MCF 10A (cell line): ENCODE measurements around the gene PSMB8. TPM values are rescaled to one million over a fixed set of nuclear protein-coding genes. Genes with fewer than 3 reads are reported as not detected.

Experiments used
- BruUV-seq: library from RNA; stranded (reverse); fragments of 400-500 nt; replicated peaks from 2 replicates; lab custom pipeline; 2021; lab: Mats Ljungman, UMichigan
- CTCF ChIA-PET: fragments of 300-600 bp; sonication (Branson Sonifier 250); formaldehyde crosslinking; extraction: SDS; loops from one replicate; lab custom pipeline; 2021; ENCODE audit warnings: antibody characterized with exemption, inconsistent platforms; lab: Yijun Ruan, JAX
- POLR2A ChIA-PET: fragments of 300-600, 350-650 bp; sonication (Branson Sonifier 250); formaldehyde crosslinking; extraction: SDS; loops from one replicate; lab custom pipeline; 2020; ENCODE audit warnings: antibody characterized with exemption, inconsistent platforms; lab: Yijun Ruan, JAX
- DNase-seq: peaks from one replicate; pipeline ENCODE4 v3.0.0-alpha.2; 2018; ENCODE audit not compliant: unreplicated experiment
- H3K27ac Mint-ChIP-seq: one replicate; pipeline ENCODE4 v1.8.0; 2022; ENCODE audit warnings: mild to moderate bottlenecking, low read depth, mixed read lengths; ENCODE audit not compliant: unreplicated experiment
- H3K27me3 Mint-ChIP-seq: one replicate; pipeline ENCODE4 v1.8.0; 2022; ENCODE audit warnings: mixed read lengths; ENCODE audit not compliant: insufficient read depth, unreplicated experiment
- H3K36me3 Mint-ChIP-seq: one replicate; pipeline ENCODE4 v1.8.0; 2022; ENCODE audit warnings: mild to moderate bottlenecking, moderate library complexity, mixed read lengths; ENCODE audit not compliant: insufficient read depth, unreplicated experiment
- H3K4me1 Mint-ChIP-seq: one replicate; pipeline ENCODE4 v1.8.0; 2022; ENCODE audit warnings: mixed read lengths; ENCODE audit not compliant: insufficient read depth, unreplicated experiment
- H3K4me3 Mint-ChIP-seq: one replicate; pipeline ENCODE4 v1.8.0; 2022; ENCODE audit warnings: mild to moderate bottlenecking, moderate library complexity, mixed read lengths; ENCODE audit not compliant: unreplicated experiment
- H3K9me3 Mint-ChIP-seq: one replicate; pipeline ENCODE4 v1.8.0; 2022; ENCODE audit warnings: mixed read lengths; ENCODE audit not compliant: unreplicated experiment
- intact Hi-C: fragments of 100-400 bp; cut with micrococcal nuclease; formaldehyde crosslinking; loops from 2 replicates; pipeline ENCODE4 v1.14.1; 2022
- total RNA-seq: library from RNA; stranded (reverse); gene quantifications from 2 replicates; pipeline ENCODE4 v1.2.3, GENCODE V29; 2022
- TF ChIP-seq, protein P1 (sequence below): fragments of 200-600 bp; IDR thresholded peaks from one replicate; pipeline ENCODE4 v1.8.0; 2022; ENCODE audit warnings: antibody characterized with exemption, mild to moderate bottlenecking; ENCODE audit not compliant: unreplicated experiment

The PSMB8 gene
- total RNA-seq, 1 experiment from 2014 or later, result 34.1 TPM

DNA sequence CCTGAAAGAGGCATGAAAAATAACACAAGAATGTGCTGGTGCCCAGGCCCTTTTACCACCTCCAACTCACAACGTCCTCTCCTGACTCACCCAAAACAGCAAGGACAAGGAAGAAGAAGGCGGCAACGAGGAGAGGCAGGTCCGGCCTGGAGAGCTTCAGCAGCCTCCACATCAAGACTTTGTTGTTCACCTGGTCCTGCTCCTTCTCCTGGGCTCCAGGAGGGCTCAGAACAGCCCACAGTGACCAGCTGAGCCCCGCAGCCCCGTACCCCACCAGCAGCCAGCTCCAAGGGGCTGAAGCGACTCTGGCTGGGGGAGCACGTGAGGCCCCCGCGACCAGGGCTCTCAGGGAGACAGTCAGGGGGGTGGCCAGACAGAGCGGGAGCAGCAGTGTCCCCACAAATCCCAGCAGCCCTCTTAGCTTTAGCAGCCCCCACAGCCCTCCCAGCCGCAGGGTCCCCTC is 6.2 kb downstream of the PSMB8 start:
- Mint-ChIP-seq H3K27me3 (no peaks in the 10 kb centered on the region), H3K4me3 (peak overlapping the region; percentile 77), H3K9me3 (no peaks in the 10 kb centered on the region), H3K4me1 (peaks cover 28% of the 10 kb centered on the region), H3K27ac (peak overlapping the region; percentile 29), H3K36me3 (peaks cover 19% of the 10 kb centered on the region)
- ChIA-PET POLR2A (interaction anchor here (0.6 to 3.7 kb wide), 11 partner anchors 11 to 134 kb away, joined by 3 to 111 read pairs (median 16); partner anchors contain the start of genes PSMB9 and TAP1), CTCF (interaction anchor here (0.6 to 6.4 kb wide), 18 partner anchors 9 to 424 kb away, joined by 3 to 110 read pairs (median 11); partner anchors contain the start of genes PSMB9 and TAP1)
- TF ChIP-seq, protein P1, sequence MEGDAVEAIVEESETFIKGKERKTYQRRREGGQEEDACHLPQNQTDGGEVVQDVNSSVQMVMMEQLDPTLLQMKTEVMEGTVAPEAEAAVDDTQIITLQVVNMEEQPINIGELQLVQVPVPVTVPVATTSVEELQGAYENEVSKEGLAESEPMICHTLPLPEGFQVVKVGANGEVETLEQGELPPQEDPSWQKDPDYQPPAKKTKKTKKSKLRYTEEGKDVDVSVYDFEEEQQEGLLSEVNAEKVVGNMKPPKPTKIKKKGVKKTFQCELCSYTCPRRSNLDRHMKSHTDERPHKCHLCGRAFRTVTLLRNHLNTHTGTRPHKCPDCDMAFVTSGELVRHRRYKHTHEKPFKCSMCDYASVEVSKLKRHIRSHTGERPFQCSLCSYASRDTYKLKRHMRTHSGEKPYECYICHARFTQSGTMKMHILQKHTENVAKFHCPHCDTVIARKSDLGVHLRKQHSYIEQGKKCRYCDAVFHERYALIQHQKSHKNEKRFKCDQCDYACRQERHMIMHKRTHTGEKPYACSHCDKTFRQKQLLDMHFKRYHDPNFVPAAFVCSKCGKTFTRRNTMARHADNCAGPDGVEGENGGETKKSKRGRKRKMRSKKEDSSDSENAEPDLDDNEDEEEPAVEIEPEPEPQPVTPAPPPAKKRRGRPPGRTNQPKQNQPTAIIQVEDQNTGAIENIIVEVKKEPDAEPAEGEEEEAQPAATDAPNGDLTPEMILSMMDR, result no peak
- intact Hi-C loops, result loop anchor here (1.0 kb wide), 3 partner anchors 11 to 31 kb away; partner anchors contain the start of gene PSMB9
- BruUV-seq, result TSS peak; percentile 17
- DNase-seq, result peak; percentile 45

DNA sequence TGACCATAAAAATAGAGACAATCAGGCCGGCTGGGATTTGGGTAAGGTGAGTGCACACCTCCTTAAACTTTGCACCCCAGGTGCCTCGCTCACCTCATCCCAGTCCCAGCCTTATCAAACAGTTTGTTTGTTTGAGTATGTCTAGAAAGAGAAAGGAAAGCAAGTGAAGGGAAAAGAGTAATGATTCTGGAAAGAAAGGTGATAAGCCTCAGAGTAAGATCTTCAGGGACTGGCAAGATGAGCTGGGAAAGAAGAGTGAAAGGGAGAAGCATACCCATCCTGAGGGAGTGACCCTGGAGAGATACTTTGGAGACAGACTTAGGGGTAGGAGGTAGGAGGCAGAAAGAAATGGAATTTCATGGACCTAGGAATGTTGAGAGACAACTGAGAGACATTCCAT is 7.0 kb downstream of the PSMB8 start:
- H3K4me3 Mint-ChIP-seq, result peak overlapping the region; percentile 77
- CTCF ChIA-PET, result interaction anchor here (3.1 to 6.4 kb wide), 4 partner anchors 10 to 33 kb away, joined by 25 to 110 read pairs (median 86); partner anchors contain the start of genes PSMB9 and TAP1
- TF ChIP-seq, protein P1, result no peak
- intact Hi-C loops, result loop anchor here (1.0 kb wide), 1 partner anchor 11 kb away; no protein-coding TSS in a partner anchor
- no TSS peak for BruUV-seq
- H3K36me3 Mint-ChIP-seq, result peaks cover 14% of the 10 kb centered on the region
- H3K27ac Mint-ChIP-seq, result peak overlapping the region; percentile 29
- H3K27me3 Mint-ChIP-seq, result no peaks in the 10 kb centered on the region
- no peaks in the 10 kb centered on the region for H3K9me3 Mint-ChIP-seq
- H3K4me1 Mint-ChIP-seq, result peaks cover 20% of the 10 kb centered on the region
- DNase-seq, result no peak
- POLR2A ChIA-PET, result interaction anchor here (3.7 kb wide), 1 partner anchor 19 kb away, joined by 111 read pairs; the partner anchor contains the start of genes PSMB9 and TAP1

DNA sequence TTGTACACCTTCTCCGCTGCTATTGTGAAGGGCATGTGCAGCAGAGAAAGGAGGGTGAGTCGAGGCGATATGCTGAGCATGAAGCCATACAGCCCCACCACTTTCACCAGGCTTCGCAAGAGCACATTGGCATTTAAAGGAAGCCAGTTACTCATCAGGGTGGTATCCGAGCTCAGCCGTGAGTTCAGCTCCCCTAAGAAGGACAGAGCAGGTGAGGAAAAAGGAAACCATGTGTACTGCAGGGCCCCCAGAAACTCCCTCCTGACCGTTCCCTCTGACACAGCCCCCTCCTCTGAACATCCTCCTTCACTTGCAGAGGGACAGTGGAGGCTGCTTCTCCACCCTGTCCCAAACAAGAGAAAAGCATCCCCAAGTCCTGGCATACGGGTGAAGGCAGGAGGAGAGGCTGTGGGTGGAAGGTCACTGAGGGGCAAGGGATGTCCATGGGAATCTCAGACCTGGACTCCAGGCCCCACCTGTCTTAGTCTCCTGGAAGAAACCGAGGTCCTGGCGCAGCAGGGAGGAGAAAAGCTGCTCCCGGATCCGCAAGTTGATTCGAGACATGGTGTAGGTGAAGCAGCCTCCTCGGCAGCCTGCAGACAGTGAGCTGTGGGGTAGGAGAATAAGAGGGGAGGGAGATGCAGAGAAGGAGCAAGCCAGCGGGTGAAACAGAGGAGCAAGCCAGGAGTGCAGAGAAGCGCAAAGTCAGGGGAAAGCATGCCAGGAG is 8.5 kb downstream of the PSMB8 start:
- Mint-ChIP-seq H3K27me3 (no peaks in the 10 kb centered on the region), H3K27ac (no peak overlapping the region), H3K4me3 (no peak overlapping the region), H3K9me3 (no peaks in the 10 kb centered on the region), H3K4me1 (peaks cover 19% of the 10 kb centered on the region), H3K36me3 (peaks cover 23% of the 10 kb centered on the region)
- ChIA-PET POLR2A (no interaction called here), CTCF (interaction anchor here (0.6 to 1.6 kb wide), 3 partner anchors 18 to 282 kb away, joined by 3 to 6 read pairs (median 5); partner anchors contain the start of gene TAP1)
- intact Hi-C loops, result no loop called here
- no TSS peak for BruUV-seq
- TF ChIP-seq, protein P1, result no peak
- DNase-seq, result no peak

DNA sequence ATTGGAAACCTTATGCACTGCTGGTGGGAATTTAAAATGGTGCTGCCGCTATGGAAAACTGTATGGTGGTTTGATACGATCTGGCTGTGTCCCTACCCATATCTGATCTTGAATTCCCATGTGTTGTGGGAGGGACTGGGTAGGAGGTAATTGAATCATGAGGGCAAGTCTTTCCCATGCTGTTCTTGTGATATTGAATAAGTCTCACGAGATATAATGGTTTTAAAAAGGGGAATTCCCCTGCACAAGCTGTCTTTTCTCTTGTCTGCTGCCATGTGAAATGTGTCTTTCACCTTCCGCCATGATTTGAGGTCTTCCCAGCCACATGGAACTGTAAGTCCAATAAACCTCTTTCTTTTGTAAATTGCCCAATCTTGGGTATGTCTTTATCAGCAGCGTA is 10.2 kb downstream of the PSMB8 start:
- peaks cover 19% of the 10 kb centered on the region for H3K4me1 Mint-ChIP-seq
- ChIA-PET POLR2A (interaction anchor here (1.9 kb wide), 1 partner anchor 20 kb away, joined by 6 read pairs; the partner anchor contains the start of genes PSMB9 and TAP1), CTCF (no interaction called here)
- intact Hi-C loops, result no loop called here
- H3K36me3 Mint-ChIP-seq, result peaks cover 29% of the 10 kb centered on the region
- DNase-seq, result no peak
- no TSS peak for BruUV-seq
- H3K9me3 Mint-ChIP-seq, result no peaks in the 10 kb centered on the region
- TF ChIP-seq, protein P1, result no peak
- no peak overlapping the region for H3K27ac Mint-ChIP-seq
- H3K4me3 Mint-ChIP-seq, result no peak overlapping the region
- no peaks in the 10 kb centered on the region for H3K27me3 Mint-ChIP-seq
